ENCODE measurements around the gene MYO1H. TPM values are rescaled to one million over a fixed set of nuclear protein-coding genes. Genes with fewer than 3 reads are reported as not detected.
"Not testable (repeated sequence)": the region's sequence is repeated elsewhere in the genome, so short reads cannot be mapped to it uniquely, and the experiment has no call there.

The MYO1H gene
- total RNA-seq, 4 donors from 2014 or later: not detected

DNA sequence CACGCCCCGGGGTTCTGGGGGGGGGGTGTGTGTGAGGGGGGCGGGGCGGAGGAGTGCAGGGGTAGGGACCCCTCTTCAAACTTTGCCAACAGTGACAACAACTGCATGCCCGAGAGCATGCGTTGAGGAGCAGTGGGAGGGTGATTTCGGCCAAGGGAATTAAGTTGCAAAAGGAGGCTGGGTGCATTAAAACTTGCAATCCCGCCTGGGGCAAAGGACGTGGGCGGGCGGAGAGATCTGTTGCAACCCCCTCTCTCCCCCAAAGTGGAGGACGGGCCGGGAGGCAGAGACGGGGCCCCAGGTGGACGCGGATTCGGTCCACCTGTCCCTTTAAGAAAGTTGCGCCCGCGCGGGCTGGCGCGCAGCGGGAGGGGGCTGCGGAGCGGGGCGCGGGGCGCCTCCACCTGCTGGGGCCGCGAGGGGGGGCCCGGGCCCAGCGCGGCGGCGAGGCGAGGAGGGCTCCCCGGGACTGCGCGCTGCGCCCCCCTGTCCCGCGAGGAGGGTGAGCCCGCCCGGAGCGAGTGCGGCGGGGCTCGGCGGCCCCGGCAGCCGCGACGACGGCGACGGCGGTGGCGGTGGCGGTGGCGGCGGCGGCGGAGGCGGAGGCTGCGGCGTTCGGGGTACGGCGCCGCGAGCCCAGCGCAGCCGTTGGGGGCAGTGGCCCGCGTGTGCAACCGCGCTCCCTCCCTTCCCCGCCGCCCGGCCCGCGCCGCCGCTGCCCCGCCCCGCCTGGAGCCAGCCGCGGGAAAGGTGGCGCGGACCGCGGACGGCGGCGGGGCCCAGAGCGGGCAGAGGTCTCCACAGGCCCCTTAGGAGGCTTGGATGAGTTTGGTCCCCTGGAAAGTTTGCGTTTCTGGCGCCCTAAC is 38.1 kb upstream of the MYO1H start:
- Histone ChIP-seq H3K27me3 (no peaks in the 10 kb centered on the region), H3K4me3 (peak overlapping the region; percentile 32 to 44), H3K9me3 (no peaks in the 10 kb centered on the region), H3K36me3 (no peaks in the 10 kb centered on the region), H3K27ac (no peak overlapping the region), H3K4me1 (peaks cover 0 to 9% of the 10 kb centered on the region in 2 donors)
- no peak for DNase-seq
- no peak for TF ChIP-seq POLR2A (IDR thresholded peaks at IDR 0.05)
- TF ChIP-seq, protein P1, sequence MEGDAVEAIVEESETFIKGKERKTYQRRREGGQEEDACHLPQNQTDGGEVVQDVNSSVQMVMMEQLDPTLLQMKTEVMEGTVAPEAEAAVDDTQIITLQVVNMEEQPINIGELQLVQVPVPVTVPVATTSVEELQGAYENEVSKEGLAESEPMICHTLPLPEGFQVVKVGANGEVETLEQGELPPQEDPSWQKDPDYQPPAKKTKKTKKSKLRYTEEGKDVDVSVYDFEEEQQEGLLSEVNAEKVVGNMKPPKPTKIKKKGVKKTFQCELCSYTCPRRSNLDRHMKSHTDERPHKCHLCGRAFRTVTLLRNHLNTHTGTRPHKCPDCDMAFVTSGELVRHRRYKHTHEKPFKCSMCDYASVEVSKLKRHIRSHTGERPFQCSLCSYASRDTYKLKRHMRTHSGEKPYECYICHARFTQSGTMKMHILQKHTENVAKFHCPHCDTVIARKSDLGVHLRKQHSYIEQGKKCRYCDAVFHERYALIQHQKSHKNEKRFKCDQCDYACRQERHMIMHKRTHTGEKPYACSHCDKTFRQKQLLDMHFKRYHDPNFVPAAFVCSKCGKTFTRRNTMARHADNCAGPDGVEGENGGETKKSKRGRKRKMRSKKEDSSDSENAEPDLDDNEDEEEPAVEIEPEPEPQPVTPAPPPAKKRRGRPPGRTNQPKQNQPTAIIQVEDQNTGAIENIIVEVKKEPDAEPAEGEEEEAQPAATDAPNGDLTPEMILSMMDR (IDR thresholded peaks at IDR 0.05): no peak
- intact Hi-C loops (cut with DNase I; ENCODE audit: low total_unique reads): no loop called here

DNA sequence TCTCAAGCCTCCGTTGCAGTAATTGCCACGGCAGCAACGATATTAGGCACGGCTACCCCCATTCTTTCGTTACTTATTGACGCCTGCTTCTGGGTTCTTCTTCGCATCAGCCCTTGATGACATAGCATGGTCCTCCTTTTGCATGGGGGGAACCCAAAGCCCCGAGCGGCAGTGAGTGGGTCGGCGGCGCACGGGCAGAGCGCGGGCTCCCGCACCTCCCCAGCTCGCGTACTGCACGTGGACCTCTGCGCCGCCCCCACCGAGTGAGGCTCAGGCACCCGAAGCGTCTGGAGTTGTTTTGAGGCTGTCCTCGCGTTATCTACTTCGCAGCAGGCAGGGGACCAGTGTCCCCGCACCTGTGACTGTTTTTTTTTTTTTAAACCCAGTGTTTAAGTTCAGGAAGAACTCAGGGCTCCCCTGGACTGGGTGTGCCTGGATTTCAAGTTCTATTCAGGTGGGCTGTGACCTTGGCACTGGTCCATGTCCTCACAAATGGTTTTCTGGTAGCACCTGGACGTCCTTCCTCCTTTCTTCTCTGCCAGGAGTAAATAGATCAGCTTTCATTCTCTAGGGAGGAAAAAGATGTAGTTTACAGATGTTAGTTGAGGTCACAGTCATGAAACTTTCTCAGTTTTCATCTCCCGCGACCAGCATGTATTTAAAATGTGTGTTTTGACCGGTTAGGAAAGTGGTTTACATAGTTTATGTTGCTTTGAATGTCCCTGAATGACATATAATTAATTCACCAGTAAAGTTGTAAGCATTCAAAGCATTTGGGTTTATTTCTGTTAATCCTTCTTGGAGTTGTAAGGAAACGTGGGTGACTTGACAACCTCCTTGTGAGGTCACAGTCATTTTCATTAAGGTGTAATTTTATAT is 37.2 kb upstream of the MYO1H start:
- peaks cover 0 to 9% of the 10 kb centered on the region in 2 donors for H3K4me1 ChIP-seq
- H3K36me3 ChIP-seq: no peaks in the 10 kb centered on the region
- H3K27me3 ChIP-seq: no peaks in the 10 kb centered on the region
- intact Hi-C loops (cut with DNase I; ENCODE audit: low total_unique reads): no loop called here
- no peak for TF ChIP-seq POLR2A (IDR thresholded peaks at IDR 0.05)
- TF ChIP-seq, protein P1 (IDR thresholded peaks at IDR 0.05): no peak
- DNase-seq: no peak
- no peaks in the 10 kb centered on the region for H3K9me3 ChIP-seq
- H3K27ac ChIP-seq: no peak overlapping the region
- H3K4me3 ChIP-seq: peak overlapping the region; percentile 32 to 44

DNA sequence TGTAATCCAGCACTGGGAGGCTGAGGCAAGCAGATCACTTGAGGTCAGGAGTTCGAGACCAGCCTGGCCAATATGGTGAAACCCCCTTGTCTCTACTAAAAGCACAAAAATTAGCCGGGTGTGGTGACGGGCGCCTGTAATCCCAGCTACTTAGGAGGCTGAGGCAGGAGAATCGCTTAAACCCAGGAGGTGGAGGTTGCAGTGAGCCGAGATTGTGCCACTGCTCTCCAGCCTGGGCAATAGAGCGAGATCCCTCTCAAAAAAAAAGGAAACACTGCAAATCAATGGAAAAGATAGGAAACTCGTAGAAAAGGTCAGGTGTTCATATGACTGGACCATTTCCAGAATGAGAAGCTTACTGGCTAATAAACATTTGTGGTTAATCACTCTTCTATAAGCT is 26.4 kb upstream of the MYO1H start:
- H3K4me3 ChIP-seq; DNase-seq; intact Hi-C loops (cut with DNase I; ENCODE audit: low total_unique reads); H3K9me3 ChIP-seq; H3K4me1 ChIP-seq; H3K27me3 ChIP-seq; H3K36me3 ChIP-seq; H3K27ac ChIP-seq: not testable (repeated sequence)

DNA sequence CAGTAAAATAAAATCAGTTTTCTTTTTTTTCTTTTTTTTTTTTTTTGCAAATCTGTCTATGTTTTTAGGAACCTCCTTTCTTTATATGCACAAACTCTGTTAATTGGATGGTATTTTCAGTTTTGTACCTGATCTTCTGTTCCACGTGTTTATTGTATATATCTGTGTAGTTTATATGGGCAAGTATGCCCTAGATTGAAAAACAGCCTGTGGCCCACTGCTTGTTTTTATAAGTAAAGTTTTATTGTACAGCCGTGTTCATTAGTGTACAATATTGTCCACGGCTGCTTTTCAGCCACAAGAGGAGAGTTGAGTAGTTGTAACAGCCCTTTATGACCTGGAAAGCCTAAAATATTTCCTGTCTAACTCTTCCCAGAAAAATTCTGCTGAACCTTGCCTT is 18.7 kb upstream of the MYO1H start:
- no peaks in the 10 kb centered on the region for H3K27me3 ChIP-seq
- no peaks in the 10 kb centered on the region for H3K36me3 ChIP-seq
- H3K9me3 ChIP-seq: no peaks in the 10 kb centered on the region
- intact Hi-C loops (cut with DNase I; ENCODE audit: low total_unique reads): no loop called here
- peaks cover 0 to 5% of the 10 kb centered on the region in 2 donors for H3K4me1 ChIP-seq
- DNase-seq: no peak
- no peak overlapping the region for H3K27ac ChIP-seq
- H3K4me3 ChIP-seq: no peak overlapping the region
- TF ChIP-seq POLR2A (IDR thresholded peaks at IDR 0.05): no peak
- TF ChIP-seq, protein P1 (IDR thresholded peaks at IDR 0.05): no peak

DNA sequence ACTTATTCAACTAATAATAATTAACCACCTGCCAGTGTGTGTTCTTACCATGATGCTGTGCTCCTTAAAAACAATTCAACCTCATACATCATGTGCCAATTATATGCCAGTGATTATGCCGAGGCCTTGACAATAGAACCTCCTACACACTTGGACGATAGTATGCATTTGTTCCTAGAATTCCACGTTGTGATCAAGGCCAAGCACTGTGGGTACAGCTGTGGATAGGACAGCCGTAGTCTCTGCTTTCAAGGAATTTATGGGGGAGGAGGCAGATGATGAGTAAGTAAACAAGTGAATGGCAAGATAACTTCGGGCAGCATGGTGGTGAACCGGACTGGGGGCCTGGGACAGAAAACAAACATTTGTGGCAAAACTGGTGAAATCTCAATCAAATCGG is 18.0 kb upstream of the MYO1H start:
- TF ChIP-seq, protein P1 (IDR thresholded peaks at IDR 0.05): no peak
- no peak for TF ChIP-seq POLR2A (IDR thresholded peaks at IDR 0.05)
- no peaks in the 10 kb centered on the region for H3K36me3 ChIP-seq
- no peak for DNase-seq
- no peaks in the 10 kb centered on the region for H3K27me3 ChIP-seq
- H3K9me3 ChIP-seq: no peaks in the 10 kb centered on the region
- no peak overlapping the region for H3K27ac ChIP-seq
- intact Hi-C loops (cut with DNase I; ENCODE audit: low total_unique reads): no loop called here
- H3K4me3 ChIP-seq: no peak overlapping the region
- peaks cover 0 to 5% of the 10 kb centered on the region in 2 donors for H3K4me1 ChIP-seq

Measured in uterus (tissue), 4 donors.